Kidney tubule cell (primary cell): ENCODE results near the gene HOXC5.

ENCODE experiments used
- DNase-seq: peaks from one replicate; pipeline ENCODE4 v3.0.0-alpha.2; 2018; ENCODE audit warnings: low spot score

The HOXC5 gene

DNA sequence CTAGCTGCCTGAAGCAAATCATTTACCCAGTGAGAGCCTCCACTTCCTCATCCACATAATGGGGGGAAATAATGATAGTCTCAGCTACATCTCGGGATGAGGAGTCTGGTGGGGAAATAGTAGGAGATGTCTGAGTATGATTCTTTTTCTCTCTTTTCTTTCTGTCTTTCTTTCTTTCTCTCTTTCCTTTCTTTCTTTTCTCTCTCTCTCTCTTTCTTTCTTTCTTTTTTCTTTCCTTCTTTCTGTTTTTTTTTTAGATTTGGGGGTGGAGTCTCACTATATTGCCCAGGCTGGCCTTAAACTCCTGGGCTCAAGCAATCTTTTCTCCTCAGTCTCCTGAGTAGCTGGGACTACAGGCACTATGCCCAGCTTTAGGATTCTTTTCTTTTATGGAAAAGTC lies 33.6 kb downstream of the HOXC5 start:
- peak; percentile 10 for DNase-seq

DNA sequence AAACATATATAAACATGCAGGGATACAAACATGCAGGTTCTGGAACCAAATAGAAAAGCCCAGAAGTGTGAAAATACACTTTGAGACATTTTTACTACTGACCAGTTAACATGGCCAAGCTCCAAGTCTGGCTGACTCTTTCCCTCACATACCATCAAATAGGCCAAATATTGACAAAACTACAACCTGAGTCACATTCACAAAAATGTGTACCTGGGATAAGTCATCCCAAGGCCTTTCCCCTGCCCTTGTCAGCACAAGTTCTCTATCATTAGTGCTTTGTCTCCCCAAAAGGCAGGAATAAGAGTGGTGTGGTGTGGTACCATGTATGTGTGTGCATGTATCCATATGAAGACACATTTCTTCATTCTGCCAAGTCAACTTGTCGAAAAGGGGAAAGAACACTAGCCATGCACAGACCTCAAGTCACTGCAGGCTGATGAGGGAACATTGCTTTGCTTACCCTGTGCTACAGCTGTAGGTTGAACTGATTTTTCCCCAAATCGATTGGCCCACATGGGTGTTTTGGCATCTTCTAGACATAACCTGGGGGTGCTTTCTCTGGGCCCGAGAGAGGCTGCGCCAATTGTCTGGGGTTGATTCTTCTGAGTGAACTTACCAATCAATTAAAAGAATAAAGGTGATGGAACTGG lies 35.7 kb downstream of the HOXC5 start:
- peak; percentile 45 for DNase-seq

DNA sequence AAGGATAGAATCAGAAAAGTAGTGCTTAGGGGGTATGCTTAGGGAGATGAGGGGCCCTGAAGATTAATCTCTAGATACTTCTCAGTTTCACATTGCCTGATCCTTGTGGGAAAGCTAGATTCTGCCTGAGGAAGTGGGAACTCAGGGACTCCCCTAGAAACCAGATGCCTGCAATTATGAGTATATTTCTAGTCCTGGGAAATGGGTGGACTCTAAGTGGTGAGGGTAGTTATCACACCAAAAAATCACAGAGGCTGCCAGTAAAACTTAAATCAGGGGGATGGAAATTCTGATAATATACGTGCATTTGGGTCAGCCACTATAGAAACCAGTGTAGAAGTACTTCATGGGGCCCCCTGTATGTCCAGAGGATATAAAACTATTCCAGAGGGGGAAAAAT lies 39.1 kb downstream of the HOXC5 start:
- DNase-seq = no peak

DNA sequence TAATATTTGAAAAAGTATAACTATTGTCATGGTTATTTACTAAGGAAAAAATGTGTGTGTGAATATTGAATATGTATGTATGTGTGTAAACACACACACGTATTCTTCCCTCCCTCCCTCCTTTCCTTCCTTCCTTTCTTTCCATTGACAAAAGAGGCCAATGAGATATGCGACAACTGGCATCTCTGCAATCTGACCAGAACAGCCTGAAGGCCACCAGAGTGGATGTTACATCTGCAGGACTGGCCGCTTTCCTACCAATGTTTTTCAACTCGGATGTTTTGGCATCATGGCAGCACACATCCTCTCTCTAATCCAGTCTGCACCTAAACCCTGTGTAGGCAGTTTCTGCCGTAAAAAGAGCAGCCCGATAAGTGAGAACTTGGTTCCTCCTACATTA lies 41.5 kb downstream of the HOXC5 start:
- DNase-seq = no peak

DNA sequence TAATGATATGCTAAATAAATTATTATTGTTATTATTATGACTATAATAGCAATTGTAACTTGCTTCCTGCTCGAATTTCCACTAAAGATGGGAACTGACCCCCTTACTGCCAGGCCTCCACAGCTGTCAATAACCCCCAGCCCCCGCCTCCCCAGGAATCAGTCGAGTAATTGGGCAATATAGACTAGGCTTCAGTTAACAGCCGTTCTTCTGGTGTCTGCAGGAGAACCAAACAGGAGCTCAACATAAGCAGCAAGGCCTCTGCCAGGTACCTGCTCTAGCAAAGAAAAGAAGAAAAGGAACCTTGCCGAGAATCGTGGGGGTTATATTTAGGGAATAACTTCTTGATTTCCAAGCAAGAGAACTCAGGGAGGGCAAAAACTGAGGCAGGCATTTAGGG lies 42.6 kb downstream of the HOXC5 start:
- DNase-seq = no peak

DNA sequence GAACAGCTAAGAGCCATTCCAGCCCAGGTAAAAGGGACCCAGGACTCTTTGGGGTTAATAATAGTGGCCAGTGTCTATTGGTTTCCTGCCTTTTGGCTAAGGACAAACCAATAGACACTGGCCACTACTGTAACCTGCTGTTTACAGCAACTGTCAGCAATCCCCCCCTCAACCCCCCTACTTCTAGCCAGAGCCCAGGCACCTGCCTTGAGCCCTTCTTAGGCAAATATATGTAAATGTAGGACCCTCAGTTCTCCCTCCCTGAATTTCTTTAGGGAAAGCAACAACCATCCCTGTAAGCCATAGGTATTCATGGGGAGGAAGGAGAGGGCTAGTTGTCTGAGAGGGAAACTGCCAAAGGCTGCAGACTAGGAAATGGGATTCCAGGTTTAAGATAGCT lies 43.1 kb downstream of the HOXC5 start:
- DNase-seq = no peak

DNA sequence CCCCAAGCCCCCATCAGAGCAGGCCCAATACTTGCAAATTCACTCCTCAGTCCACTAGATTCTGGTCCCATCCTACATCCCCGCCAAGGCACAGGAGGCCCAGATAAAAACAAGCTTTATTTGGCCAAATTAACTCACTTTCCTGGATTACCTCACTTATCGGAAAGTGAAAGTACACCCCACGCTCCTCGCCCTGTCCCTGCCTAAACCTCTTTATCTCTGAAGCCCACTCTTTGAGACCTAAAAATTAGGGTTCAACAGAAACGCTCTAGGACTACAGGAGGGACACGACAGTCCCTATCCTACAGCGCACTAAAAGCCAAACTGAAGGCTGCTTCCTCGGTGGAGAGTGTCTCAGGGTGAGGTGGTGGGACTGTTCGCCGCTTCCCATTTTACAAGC lies 45.0 kb downstream of the HOXC5 start:
- peak; percentile 22 for DNase-seq

DNA sequence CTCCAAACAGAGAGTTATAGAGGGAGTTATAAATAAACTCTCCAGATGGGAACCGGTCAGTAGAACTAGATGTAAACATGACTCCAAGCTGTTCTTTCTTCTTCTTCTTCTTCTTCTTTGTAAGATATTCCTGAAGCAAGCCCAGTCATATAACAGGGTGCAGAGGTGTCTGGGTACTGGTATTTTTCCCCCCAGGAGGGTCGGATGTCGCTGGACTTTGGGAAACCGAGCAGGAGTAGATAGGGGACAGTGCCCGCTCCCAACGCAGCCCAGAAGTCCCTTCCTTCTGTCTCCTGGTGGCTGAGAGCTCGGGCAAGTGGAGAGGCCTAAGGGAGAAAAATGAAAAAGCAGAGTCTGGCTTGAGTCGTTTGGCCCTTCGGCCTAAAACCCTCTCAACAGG lies 46.3 kb downstream of the HOXC5 start:
- peak; percentile 22 for DNase-seq

- peak; percentile 37 for DNase-seq
Observed at GRCh38 chr12:54080008-54080924, 47.4 kb downstream of the HOXC5 start.

- peak; percentile 51 for DNase-seq
Observed at GRCh38 chr12:54081053-54081514, 48.2 kb downstream of the HOXC5 start.

DNA sequence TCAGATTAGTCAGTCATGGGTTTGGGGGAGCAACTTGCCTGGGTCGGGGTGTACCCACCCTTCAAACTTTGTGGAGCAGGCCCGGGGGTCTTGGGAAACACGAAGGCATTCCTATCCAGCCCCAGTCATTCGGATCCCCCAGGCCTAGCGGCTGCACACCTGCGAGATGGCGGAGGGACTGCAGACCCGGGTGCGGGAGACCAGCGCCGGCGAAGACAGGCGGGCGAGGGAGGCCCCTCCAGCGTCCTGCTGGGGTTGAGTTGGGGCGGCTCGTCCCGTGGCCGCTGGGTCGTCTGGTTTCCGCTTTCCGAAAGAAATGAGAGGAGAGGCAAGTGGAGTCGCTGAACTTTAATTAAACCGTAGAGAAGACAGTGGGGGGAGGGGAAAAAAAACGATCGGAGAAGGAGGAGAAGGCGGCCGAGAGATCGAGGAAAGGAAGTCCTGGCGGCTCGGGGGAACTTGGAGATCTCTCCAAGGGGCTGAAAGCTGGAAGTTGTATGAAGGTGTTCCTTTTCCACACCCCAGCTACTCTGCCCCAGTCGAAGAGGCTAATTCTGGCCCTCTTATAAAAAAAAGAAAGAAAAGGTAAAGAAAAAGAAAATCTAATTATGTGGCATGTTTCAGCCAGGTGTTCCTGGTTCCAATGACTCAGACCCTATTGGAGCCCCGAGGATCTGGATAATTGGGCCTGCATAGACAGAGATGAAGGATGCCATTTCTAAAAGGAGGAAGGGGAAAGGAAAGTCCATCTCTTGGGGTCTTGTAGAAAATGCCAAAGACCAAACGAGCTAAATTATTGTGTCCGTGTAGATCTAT lies 48.9 kb downstream of the HOXC5 start:
- DNase-seq = peak; percentile 53

GRCh38 chr12:54082397-54082892 lies 49.6 kb downstream of the HOXC5 start:
- peak; percentile 53 for DNase-seq
